Suprapubic skin (tissue), 4 donors: ENCODE data around the gene MDN1. TPM values are rescaled to one million over a fixed set of nuclear protein-coding genes. Genes with fewer than 3 reads are reported as not detected.

Experiments used
- DNase-seq, 2 donors: peaks; one replicate each; pipeline ENCODE4 v3.0.0-alpha.2; 2019; ENCODE audit warnings: low spot score in 2 of 2
- H3K27ac ChIP-seq: fragments of 200-600 bp; sonication (generic); one replicate; pipeline ENCODE4 v1.5.1; 2019
- H3K27me3 ChIP-seq: fragments of 200-600 bp; sonication (generic); one replicate; pipeline ENCODE4 v1.5.1; 2019
- H3K36me3 ChIP-seq: fragments of 200-600 bp; sonication (generic); one replicate; pipeline ENCODE4 v1.5.1; 2019
- H3K4me1 ChIP-seq: fragments of 200-600 bp; sonication (generic); one replicate; pipeline ENCODE4 v1.5.1; 2019
- H3K4me3 ChIP-seq: fragments of 200-600 bp; sonication (generic); one replicate; pipeline ENCODE4 v1.5.1; 2019; ENCODE audit warnings: mild to moderate bottlenecking
- H3K9me3 ChIP-seq: fragments of 200-600 bp; sonication (generic); one replicate; pipeline ENCODE4 v1.5.1; 2019
- EP300 ChIP-seq: sonication (generic); formaldehyde crosslinking; IDR thresholded peaks from one replicate; pipeline ENCODE4 v1.6.1; 2017; ENCODE audit warnings: antibody characterized with exemption
- POLR2A ChIP-seq, 2 donors: fragments of 450-650 bp; IDR thresholded peaks; one replicate each; pipeline ENCODE4 v1.6.1; 2017; ENCODE audit warnings: antibody characterized with exemption in 2 of 2, mild to moderate bottlenecking in 2 of 2, moderate library complexity in 2 of 2
- POLR2AphosphoS5 ChIP-seq, 3 donors: sonication (generic); formaldehyde crosslinking; IDR thresholded peaks; one replicate each; pipeline ENCODE4 v1.6.1; 2017; ENCODE audit warnings: antibody characterized with exemption in 3 of 3
- whole genome bisulfite sequencing: methylation state at CpG from one replicate; pipeline ENCODE4 v1.1.5; 2018; 5-methylcytosine and 5-hydroxymethylcytosine counted together
- total RNA-seq, 4 donors: library from RNA; depleted of rRNA; stranded (reverse); fragments of >200 nt; gene quantifications; one replicate each; pipeline ENCODE4 v1.1.0, GENCODE V29; 2016
- TF ChIP-seq, protein P1 (sequence below), 2 donors: fragments of 200-600 bp in 1 of 2; fragments of 450-650 bp in 1 of 2; sonication (generic) in 1 of 2; IDR thresholded peaks; one replicate each; pipeline ENCODE4 v1.5.1; 2016 to 2019; ENCODE audit warnings: antibody characterized with exemption in 2 of 2, mild to moderate bottlenecking in 1 of 2, moderate library complexity in 1 of 2

MDN1 gene
- total RNA-seq, 4 donors from 2014 or later, result 33.1 to 70.4 (median 44.5) TPM

DNA sequence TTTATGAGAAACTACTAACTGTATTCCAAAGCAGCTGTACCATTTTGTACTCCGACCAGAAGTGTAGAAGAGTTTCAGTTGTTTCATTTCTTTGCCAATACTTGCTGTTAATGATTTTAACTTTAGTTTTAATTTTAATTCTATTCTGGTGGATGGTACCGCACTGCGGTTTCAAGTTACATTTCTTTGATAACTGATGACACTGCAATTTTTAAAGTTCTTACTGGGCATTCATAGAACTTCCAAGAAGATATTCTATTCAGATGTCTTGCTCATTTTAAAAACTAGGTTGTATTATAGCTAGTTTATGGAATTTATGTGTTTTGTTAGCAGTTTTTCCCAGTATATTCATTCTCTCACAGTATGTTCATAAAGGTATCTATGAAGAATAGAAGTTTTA lies 117.2 kb downstream of the MDN1 start:
- Histone ChIP-seq H3K27me3 (no peaks in the 10 kb centered on the region), H3K27ac (no peak overlapping the region), H3K4me3 (no peak overlapping the region), H3K4me1 (no peaks in the 10 kb centered on the region), H3K9me3 (no peaks in the 10 kb centered on the region), H3K36me3 (peaks cover 84% of the 10 kb centered on the region)
- WGBS, result 93% methylated on average over 3 of the region's 3 CpGs
- TF ChIP-seq POLR2A (IDR thresholded peaks at IDR 0.05) (no peak), POLR2AphosphoS5 (IDR thresholded peaks at IDR 0.05) (no peak), EP300 (no peak)
- TF ChIP-seq, protein P1, sequence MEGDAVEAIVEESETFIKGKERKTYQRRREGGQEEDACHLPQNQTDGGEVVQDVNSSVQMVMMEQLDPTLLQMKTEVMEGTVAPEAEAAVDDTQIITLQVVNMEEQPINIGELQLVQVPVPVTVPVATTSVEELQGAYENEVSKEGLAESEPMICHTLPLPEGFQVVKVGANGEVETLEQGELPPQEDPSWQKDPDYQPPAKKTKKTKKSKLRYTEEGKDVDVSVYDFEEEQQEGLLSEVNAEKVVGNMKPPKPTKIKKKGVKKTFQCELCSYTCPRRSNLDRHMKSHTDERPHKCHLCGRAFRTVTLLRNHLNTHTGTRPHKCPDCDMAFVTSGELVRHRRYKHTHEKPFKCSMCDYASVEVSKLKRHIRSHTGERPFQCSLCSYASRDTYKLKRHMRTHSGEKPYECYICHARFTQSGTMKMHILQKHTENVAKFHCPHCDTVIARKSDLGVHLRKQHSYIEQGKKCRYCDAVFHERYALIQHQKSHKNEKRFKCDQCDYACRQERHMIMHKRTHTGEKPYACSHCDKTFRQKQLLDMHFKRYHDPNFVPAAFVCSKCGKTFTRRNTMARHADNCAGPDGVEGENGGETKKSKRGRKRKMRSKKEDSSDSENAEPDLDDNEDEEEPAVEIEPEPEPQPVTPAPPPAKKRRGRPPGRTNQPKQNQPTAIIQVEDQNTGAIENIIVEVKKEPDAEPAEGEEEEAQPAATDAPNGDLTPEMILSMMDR (IDR thresholded peaks at IDR 0.05), result no peak
- DNase-seq, result no peak

DNA sequence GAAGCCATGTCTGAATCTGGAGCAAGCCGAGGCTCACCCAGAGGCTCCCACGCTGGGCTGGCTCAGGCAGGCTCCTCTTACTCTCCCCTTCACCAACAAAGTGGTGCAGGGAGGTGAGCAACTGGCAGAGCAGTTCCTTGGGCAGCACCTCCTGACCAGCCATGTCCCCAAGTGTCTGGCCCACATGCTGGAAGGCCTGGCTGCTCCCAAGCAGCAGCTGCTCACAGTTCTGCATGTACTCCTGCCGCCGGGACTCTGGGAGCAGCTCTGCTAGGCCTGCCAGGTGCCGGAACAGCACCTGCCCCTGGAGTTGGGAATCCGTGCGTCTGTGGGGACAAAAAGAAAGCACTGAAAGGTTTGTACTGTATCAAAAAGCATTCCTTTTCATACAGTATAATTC lies 123.9 kb downstream of the MDN1 start:
- Histone ChIP-seq H3K9me3 (no peaks in the 10 kb centered on the region), H3K27ac (no peak overlapping the region), H3K4me1 (no peaks in the 10 kb centered on the region), H3K27me3 (no peaks in the 10 kb centered on the region), H3K4me3 (no peak overlapping the region), H3K36me3 (peaks cover 87% of the 10 kb centered on the region)
- WGBS, result 96% methylated on average over 7 of the region's 7 CpGs
- TF ChIP-seq, protein P1 (IDR thresholded peaks at IDR 0.05), result no peak
- TF ChIP-seq POLR2AphosphoS5 (IDR thresholded peaks at IDR 0.05), result no peak
- no peak for TF ChIP-seq POLR2A (IDR thresholded peaks at IDR 0.05)
- TF ChIP-seq EP300, result no peak
- DNase-seq, result no peak

- no peak for TF ChIP-seq EP300
- no peak for TF ChIP-seq POLR2AphosphoS5 (IDR thresholded peaks at IDR 0.05)
- TF ChIP-seq POLR2A (IDR thresholded peaks at IDR 0.05), result no peak
- TF ChIP-seq, protein P1 (IDR thresholded peaks at IDR 0.05), result no peak
- Histone ChIP-seq H3K4me3 (no peak overlapping the region), H3K9me3 (no peaks in the 10 kb centered on the region), H3K27ac (no peak overlapping the region), H3K4me1 (no peaks in the 10 kb centered on the region), H3K36me3 (peaks cover 87% of the 10 kb centered on the region), H3K27me3 (no peaks in the 10 kb centered on the region)
- 90% methylated on average over 4 of the region's 4 CpGs for WGBS
- no peak for DNase-seq
These were observed 125.2 kb downstream of the MDN1 start for GRCh38 chr6:89694428-89694827.

- Histone ChIP-seq H3K4me1 (no peaks in the 10 kb centered on the region), H3K36me3 (peaks cover 90% of the 10 kb centered on the region)
These were observed 126.4 kb downstream of the MDN1 start for GRCh38 chr6:89693207-89693606.

GRCh38 chr6:89692256-89692655 lies 127.3 kb downstream of the MDN1 start:
- TF ChIP-seq POLR2AphosphoS5 (IDR thresholded peaks at IDR 0.05) (no peak), EP300 (no peak), POLR2A (IDR thresholded peaks at IDR 0.05) (no peak)
- TF ChIP-seq, protein P1 (IDR thresholded peaks at IDR 0.05), result no peak
- Histone ChIP-seq H3K9me3 (no peaks in the 10 kb centered on the region), H3K4me1 (no peaks in the 10 kb centered on the region), H3K27me3 (no peaks in the 10 kb centered on the region), H3K4me3 (no peak overlapping the region), H3K27ac (no peak overlapping the region), H3K36me3 (peaks cover 93% of the 10 kb centered on the region)
- DNase-seq, result no peak
- WGBS, result 81% methylated on average over 7 of the region's 9 CpGs

More at GRCh38 chr6:89693207-89693606, 126.4 kb downstream of the MDN1 start:
- 96% methylated on average over 2 of the region's 2 CpGs for WGBS
- DNase-seq, result no peak
- no peak overlapping the region for H3K4me3 ChIP-seq
- no peaks in the 10 kb centered on the region for H3K27me3 ChIP-seq
- TF ChIP-seq POLR2A (IDR thresholded peaks at IDR 0.05), result no peak
- TF ChIP-seq EP300, result no peak
- TF ChIP-seq POLR2AphosphoS5 (IDR thresholded peaks at IDR 0.05), result no peak
- TF ChIP-seq, protein P1 (IDR thresholded peaks at IDR 0.05), result no peak
- no peak overlapping the region for H3K27ac ChIP-seq
- no peaks in the 10 kb centered on the region for H3K9me3 ChIP-seq
